ENCODE results near the gene LRRC10B.

Gene LRRC10B

DNA sequence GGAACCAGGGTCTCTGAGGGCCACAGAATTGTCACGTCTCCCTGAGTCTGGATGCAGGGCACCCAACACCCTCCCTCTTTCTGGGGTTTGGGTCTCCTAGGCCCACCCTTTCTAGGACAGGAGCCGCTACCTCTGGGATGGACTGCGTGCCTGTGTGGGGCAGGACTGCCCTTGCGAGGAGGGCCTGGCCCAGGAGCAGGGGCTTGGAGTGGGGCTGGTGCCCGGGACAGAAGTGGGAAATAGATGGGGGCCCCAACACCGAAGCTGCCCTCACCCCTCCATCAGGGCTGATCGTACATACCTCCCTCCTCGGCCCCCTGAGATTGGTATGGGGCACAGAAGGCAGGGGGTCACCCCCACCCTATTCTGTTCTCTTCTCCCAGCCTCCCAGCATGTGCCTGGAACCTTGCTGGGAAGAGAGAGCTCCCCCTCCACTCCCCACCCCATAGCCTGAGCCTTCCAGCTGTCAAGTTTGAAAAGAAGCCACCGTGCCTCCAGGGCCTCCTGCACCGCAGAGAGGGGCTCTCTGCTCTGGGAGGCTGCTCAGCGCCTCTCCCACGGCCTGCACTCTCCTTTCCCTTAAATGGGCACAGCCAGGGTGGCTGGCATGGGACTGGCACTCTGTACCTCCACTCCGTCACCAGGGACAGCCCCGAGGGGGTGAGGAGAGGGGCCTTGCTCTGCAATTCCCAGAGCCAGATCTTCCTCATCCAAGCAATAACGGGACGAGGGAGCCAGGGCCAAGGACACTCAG, 1.8 kb downstream of the LRRC10B start:
- no peak for DNase-seq

DNA sequence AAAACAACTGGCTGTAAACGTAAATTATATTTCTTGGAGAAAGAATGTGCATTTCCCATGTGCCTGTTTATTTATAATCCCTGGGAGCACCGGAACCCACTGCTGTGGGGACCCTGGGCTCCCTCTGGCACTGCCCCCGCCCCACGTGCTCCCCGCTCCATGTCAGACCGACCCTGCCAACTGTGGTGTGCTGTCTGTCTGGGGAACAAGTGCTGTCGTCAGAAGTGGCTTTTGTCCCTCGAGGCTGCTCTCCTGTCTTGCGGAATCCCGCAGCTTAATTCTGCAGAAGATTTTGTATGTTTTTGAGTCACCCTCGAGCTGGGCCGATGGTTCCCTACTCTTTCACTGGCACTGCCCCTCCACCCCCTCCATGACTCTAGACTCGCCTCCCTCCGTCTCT, 2.4 kb downstream of the LRRC10B start:
- no peak for DNase-seq

DNA sequence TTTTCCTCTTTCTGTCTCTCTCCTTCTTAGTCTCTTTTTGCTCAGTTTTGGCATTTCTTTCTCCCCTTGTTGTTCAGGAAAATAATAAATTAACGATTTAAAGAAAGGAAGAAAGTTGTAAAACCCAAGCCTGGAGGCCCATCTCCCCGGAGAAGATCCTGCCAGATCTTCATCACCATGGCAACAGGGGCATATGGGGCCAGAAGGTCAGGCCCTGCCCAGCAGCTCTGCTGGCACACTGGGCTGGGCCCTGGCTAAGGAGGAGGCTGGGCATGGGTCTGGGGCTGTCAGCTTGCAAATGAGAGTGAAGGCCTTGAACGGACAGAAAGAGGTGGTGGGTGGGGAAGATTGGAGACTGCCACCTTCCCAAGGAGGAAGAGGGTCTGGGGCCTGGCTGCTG, 2.8 kb downstream of the LRRC10B start:
- no peak for DNase-seq

DNA sequence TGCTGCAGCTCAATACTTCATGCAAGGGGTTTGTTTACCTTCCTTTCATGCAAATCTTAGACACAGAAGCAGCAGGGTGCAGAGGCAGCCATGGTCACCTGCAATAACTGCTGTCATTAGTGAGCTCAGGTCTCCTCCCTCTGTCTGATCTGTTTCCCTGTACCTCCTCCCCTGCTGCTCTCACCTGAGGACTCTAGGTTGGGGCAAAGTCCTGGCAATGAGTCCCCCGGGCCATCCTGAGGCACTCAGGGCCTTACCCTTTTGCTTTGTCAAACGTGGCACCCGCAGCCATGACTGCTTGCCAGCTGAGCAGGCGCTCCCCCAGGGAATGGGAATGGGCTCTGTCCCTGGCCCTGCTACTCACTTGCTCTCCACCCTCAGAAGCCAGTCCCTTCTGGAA, 3.9 kb downstream of the LRRC10B start:
- DNase-seq: no peak

DNA sequence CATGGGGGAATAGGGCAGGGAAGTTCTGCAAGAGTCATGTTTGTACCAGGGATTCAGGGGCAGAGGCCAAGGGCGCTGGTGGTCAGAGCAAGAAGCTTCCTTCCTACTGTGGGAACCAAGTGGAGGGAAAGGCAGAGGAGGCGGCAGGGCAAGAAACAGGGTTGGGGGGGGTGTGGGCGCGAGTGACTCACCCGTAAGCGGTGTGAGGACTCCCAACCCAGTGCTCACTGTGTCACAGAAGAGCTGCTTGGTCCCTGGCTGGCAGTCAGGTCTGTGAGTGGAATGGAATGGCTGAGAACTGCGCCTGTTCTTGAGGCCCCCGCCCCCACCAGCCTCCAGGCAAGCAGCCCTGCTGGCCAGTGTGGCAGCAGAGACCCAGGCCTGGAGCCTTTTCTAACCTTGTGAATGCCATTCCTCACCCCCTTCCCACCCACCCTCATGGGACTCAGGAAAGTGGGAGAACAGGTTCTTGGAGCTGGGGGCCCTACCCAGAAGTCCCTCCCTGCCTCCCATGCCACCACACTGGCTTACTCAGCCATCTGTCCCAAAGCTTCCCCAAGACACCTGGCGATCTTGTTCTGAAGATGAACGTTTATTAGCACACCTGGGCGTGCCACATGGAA, 4.7 kb downstream of the LRRC10B start:
- no peak for DNase-seq

DNA sequence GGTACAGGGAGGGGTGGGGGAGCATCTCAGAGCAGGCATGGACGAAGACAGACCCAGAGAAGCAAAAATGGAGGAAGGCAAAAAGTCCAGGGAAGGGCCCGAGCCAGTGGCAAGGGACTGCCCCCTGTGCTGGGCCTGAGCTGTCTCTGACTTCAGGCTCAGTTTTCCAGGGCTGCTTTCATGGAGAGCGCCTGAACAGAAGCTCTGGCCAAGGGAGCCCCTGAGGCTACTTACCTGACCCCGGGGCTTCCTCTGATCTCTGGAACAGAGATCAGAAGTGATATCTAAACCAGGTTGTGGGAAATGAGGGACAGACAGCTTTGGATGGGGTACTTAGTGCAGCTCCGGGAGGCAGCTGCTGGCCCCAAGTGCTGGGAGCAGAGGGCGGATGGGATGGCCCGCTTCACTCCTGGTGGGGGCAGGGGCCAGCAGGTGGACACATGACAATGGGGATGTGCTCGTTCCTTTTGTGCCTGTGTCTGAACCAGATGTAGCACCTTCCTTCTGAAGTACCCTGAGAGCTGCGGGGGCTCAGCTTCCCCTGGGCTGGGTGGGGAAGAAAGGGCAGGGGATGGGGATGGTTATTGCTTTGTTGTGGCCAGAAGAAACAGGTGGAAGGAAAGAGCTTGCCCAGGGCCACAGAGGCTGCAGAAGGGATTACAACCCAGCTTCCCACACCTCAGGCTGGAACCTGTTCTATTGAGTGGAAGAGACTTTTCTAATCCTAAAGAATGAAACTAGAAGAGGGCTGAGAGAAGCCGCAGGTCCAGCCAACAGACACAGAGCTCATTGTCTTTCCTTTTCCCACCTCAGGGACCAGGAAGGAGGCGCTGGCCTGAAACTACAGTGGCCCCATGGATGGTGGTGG, 5.7 kb downstream of the LRRC10B start:
- DNase-seq: no peak

DNA sequence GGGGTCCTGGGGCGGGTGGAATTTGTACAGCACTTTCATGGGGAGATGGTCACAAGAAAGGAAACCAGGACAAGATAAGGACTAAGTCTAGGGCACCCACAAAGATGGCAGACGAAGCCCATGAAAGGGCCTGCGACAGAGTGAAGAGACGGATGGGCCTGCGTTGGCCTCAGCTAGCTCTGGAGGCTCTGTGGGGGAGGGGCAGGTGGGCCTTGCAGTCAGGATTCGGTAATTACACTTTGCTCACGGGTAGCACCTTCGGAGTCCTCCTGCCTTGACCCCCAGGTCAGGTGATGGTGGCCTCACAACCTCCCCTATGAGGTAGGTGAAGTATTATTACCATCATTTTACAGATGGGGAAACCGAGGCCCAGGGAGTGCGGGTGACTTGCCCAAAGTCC, 7.1 kb downstream of the LRRC10B start:
- DNase-seq: no peak

DNA sequence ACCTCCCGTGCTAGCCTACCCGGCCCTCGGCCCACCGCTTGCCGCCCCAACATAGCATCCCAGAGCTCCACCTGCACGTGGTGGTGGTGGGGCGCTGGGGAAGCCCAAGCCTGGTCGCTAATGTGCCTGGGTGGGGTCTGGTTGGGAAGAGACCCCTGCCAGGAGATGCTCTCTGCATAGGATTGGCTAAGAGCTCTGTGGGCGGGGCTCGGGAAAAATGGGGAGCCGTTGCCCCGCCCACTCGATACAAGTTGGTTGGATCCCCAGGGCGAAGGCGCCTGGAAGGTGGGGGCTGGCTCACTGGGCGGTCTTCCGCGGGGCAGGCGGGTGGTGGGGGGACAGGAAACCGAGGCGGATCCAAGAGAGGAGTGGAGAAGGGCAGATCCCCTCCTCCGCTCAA, 7.6 kb downstream of the LRRC10B start:
- DNase-seq: no peak

DNA sequence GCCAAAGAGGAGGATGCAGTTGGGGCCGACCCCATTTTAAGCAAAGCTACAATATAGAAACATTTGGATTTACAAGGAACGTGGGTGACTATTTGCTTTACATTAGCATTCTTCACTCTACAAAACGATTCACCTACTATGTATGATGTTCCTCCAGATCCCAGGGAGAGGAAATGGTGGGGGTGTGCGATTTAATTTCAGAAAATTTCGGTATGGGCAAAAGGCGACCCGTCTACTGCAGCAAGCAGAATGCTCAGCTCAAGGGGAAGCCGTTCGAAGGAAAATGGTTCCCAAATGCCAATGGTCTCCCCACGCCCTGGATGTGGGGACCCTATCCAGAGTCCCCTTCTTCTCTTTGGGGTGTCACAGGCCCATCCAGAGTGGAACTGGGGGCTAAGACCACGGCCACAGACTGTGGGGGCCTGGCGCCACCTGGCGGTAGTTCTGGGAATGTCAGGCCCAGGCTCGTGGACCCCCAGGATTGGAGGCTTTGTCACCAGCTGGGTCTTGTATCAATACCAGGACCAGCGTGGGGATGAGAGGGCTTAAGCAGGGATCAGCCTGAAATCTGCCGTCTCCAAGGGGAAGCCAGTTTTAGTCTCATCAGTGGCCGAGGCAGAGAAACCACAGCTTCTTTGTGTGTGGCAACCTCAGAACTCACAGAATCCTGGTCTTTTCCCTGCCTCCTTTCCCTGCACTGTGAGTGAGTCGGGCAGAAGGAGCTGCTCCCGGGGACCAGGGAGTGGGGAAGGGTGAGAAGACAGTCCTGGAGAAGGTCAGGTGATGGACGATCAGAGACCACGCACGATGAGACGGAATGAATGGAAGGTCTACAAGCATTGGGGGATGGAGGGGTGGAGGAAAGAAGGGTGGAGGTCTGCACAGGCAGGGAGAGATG, 8.4 kb downstream of the LRRC10B start:
- DNase-seq: peak; percentile 46

DNA sequence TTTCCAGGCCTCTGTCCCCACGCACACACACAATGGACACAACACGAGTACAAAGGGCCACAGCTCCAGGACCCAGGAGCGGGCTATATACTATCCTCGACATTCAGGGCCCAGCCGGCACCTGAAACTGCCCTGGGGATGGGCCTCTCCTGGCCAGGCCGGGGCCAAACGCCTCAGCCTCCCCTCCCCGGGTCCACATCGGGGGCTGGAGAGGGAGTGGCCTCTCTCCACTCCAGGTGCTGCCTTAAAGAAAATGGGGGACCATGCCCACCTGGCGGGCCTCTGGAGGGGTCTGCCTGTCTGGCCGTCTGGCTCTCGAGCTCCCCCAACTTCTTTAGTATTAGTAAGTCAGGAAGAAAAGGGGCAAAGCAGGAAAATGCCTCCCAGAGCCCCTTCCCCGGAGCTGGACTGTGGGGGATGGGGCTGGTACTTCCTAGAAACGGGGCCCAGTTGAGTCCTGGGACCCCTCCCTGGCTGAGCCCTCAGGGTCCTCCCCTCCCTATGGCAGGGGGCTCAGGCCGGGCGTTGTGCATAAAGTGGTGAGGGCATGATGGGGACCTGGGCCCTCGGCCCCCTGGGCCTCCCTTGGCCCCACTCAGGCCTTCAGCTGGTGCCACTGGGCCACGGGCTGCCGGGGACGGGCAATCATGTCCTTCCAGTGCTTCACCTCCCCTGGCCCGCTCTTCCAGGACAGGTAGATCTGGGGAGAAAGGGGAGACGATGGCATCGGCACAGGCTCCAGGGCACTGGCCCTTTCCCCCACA, 9.7 kb downstream of the LRRC10B start:
- no peak for DNase-seq

DNA sequence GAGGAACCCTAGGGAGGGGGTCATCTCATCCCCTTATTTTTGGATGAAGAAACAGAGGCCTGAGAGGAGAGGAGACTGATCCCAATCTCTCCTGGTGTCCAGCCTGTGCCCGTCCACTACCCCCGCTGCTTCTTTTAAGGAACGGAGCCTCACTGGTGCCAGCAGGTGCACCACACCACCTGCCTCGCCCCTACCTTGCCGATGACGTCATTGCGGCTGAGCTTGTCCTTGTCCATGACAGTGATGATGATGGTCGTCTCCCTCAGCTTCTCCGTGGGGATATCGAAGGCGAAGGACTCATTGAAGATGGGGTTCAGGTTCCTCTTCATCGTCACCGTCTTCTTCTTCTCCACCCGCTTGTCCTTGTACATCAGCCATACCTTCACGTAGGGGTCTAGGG, 14.3 kb downstream of the LRRC10B start:
- DNase-seq: no peak

DNA sequence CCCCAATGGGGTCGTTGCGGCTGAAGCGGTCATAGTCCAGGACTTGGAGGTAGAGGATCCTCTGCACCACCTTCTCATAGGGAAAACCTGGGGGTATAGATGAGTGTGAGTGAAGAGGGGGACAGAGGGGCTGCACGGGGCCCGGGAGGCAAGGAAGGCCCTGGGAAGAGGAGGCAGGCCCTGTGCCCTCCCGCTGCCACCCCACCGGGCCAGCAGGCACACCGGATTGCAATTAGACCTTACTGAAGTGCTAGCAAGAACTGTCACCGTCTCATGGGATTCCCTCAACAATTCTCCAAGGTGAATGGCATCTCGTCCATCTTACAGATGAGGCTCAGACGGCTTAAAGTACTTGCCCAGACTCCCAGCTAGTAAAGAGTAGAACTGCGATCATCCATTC, 15.9 kb downstream of the LRRC10B start:
- no peak for DNase-seq

DNA sequence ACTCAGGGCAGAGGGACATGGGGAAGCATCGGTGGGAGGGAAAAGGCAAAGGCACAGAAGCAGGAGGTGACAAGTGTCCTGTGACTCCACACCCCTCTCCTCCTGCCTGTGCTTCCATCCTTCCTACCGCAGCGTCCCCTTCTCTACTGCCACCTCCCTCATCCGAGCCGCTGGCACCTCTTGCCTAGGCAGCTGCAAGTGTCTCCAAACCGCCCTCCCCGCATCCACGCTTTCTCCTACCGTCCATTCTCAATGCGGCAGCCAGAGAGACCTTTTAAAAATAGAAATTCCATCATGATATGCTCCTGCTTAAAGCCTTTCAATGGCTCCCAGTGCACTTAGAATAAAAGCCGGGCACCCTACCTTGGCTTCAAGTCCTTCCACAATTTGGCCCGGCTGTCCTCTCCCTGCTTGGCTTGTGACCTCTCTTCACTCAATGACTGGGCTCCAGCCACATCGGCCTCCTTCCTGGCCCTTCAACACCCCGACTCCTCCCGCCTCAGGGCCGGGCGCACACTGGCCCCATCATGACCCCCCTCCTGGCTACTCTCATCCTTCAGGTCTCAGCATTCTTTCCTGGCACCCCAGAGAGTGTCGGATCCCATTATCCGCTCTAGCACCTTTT, 16.5 kb downstream of the LRRC10B start:
- DNase-seq: no peak

DNA sequence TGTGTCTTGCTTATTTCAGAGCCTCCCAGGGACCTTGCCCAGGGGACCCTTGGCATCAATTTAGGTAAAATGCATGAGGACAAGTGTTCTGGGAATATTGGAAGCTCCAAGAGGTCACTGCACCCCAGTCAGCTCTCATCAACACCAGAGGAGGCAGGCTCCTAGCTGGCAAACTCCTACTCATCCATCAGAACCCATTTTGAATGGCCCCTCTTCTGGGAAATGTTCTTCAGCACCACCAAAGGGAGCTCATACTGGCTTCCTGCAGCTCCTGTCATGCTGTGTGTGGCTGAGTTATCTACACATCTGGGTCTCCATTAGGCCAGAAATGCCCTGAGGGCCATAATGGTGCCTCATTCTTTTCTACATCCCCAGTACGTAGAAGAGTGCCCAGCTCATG, 17.7 kb downstream of the LRRC10B start:
- no peak for DNase-seq

DNA sequence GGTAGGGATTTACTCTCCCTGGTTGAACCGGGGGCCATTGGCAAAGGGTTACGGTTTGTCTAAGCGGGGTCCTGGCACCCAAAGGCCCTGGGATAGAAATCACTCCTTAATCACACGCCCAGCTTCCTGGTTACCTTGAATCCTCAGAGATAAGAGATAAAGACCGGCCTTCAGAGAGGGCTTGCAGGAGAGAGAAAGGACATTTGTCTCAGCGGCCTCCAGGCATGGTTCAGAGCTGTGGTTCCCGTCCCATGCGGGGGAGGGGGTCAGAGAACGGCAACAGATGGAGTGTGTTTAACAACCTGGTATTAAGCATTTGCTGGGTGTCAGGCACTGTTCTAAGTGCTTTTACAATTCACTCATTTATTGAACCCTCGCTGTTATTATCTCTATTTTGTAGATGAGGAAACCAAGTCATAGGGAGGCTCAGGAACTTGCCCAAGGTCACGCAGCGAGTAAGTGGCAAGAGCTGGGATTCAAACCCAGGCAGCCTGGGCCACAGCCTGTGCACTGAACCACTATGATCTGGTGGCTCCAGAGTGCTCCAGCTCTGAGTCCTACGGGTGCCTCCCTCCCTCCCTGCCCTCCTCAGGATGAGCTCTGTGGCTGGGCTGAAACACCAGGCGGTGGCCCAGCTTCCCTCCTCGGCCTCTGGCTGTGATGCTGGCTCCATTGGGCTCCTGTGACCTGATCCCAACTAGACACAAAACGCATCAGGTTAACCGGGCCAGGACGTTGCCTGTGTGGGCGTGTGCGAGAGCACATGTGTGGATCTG, 18.6 kb downstream of the LRRC10B start:
- no peak for DNase-seq

DNA sequence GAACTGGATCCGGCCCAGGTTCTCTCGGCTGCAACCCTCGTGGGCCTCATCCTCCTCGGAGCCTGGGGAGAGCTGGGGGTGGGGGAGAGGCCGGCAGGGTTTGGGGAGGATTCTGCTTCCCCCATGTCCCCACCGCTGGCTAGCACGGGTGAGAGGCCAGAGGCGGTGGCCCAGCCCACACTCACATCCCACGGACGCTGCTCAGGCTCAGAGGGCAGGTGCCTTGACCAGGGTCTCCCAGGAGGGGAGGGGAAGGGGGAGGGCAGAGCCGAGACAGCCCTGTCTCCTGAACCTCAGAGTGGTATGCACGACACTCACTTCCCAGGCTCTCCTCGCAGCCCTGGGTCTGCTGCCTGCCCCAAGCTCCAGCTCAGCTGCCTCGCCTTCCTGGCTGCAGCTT, 19.6 kb downstream of the LRRC10B start:
- DNase-seq: no peak

DNA sequence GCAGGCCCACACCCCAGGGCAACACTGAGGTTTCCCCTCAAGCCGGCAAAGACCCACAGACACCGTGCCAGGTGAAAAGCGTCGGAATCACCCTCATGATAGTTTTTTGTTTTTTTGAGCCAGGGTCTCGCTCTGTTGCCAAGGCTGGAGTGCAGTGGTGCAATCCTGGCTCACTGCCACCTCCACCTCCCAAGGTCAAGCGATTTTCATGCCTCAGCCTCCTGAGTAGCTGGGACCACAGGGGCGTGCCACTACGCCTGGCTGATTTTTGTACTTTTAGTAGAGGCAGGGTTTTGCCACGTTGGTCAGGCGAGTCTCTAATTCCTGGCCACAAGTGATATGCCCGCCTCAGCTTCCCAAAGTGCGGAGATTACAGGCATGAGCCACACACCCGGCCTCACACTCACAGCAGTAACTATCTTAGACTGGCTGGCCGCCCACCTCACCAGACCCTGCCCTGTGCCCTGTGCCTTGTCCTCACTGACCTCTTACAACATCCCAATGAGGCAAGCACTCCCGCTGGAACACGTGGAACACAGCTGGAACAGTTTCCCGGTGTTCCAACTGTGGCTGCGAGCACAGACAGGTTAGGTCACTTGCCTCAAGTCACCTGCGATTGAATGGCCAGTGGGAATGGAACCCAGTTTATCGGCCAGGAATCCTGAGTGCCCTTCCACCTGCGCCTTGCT, 21.1 kb downstream of the LRRC10B start:
- DNase-seq: no peak

DNA sequence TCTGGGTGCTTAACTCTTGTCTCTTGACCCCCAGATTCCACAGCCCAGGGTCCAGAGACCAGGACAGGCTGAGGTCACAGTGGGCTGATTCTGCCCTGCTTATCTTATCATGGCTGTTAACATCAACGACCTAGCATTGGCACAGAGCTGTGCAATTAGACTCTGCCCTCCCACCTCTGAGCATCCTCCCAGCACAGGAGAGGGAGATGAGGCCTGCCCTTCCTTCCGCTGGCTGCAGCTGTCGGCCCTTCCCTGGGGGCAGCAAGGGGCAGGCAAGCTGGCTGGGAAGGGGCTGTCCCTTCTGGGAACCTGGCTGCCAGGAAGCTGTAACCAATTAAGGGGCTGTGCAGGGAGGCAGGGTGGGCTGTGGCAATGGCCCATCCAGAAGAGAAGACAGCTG, 22.5 kb downstream of the LRRC10B start:
- DNase-seq: no peak

DNA sequence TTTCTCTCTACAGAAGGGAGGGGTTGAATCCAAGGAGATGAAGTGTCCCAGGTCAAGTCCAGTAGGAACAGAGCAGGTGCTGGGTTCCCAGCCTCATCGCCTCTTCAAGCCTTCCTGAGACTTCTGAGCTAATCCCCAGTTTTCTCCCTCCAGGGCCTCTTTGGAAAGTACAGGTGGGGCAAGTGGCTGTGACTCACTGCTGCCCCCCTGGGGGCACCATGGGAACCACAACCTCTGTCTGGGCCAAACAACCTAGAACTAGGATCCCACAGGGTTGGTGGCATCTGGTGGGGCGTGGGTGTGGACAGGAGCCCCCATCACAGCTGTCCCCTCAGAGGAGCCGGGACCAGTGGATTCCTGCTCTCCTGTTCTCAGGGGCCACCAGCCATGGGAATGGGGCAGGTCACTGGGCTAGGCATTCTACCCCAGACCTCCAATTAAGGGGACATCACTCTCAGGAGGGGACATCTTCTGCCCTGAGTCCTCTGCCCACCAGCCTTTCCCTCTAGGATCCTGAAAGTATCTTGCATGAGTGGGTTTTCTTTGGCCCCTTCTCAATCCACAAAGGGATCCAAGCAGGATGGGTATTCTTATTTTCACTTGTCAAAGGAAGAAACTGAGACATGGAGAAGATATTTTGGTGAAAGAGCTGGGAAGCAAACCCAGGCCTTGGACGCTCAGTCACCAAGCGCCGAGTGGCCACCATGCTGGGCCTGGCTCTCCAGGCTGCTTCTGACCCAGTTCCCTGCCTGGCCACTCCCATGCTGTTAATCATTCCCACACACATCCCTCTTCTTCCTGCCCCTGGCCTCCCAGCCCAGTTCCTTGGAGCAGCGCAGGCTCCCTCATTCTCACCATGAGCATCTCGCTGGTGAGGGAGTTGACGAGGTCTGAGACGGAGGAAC, 23.8 kb downstream of the LRRC10B start:
- DNase-seq: peak; percentile 48
